ENCODE results near the gene GKN1.
A peak's percentile ranks its signal among the peaks of the same experiment; 100 is the strongest.

The GKN1 gene

DNA sequence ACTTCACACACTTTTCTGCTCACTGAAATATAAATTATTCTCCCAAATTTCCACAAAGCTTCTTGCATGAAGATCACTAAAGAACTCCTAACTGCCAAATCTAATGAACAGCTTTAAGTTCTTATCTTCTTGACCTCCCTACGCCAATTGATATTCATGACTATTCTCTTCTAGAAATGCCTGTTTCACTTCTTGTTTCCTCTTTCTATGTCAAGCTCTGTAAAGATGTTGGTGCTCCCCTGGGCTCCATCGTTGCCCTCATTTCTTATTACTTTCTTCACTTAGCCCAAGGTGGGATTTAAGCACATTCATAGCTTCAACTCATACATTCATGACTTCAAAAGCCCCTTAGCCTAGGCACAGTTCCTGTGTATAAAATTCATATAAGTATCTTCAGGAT is 29.3 kb downstream of the GKN1 start:
- no peak overlapping the region for H3K27ac ChIP-seq (ENCODE audit: low read depth, low read length, severe bottlenecking)
- H3K4me3 ChIP-seq (ENCODE audit: extremely low read depth, insufficient read depth, low read length, poor library complexity, severe bottlenecking), result no peak overlapping the region
- WGBS, 2 experiments (ENCODE audit: insufficient coverage in 2 of 2), result 88 to 93% methylated on average over 1 of the region's 2 CpGs
- H3K4me1 ChIP-seq (ENCODE audit: control insufficient read depth, insufficient read depth, low read length, poor library complexity, severe bottlenecking), result no peaks in the 10 kb centered on the region
- no peaks in the 10 kb centered on the region for H3K9me3 ChIP-seq (ENCODE audit: control insufficient read depth, low read length)
- H3K36me3 ChIP-seq (ENCODE audit: control insufficient read depth, insufficient read depth, low read length), result no peaks in the 10 kb centered on the region

DNA sequence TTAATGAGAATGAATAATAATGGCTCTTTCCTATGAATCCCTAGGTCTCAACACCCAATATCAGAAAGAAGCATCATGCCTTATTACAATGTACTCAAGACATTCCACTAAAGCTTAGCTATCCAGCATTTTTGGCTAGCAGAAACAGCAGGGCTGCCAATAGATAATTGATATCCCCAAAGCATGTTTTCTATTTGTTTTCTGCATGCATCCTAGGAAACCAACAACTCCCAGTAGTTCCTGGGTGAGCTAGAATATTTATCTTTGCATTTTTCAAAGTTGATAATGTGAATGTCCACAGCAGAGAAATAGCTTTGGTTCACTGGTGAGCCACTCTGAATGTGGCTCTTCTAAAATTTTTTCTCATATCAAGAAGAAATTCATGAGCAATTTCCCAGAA is 32.7 kb downstream of the GKN1 start:
- H3K4me3 ChIP-seq (ENCODE audit: extremely low read depth, insufficient read depth, low read length, poor library complexity, severe bottlenecking), result no peak overlapping the region

DNA sequence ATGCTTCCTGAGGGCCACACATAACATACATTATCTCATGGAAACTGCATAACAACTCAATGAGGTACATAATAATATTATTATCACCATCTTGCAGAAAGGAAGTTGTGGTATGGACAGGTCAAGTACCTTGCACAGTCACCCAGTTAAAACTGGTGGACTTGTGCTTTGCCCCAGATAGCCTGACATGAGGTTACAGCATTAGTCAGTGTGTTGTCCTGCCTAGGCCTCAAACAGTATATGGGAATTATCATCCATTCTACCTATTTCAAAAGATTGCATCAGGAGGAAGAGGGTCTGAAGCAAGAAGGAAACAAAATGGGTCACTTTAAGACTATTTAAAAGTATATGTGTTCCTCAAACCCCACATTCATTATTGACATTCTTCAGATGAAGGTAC is 33.2 kb downstream of the GKN1 start:
- peaks cover 22% of the 10 kb centered on the region for H3K4me1 ChIP-seq (ENCODE audit: control insufficient read depth, insufficient read depth, low read length, poor library complexity, severe bottlenecking)
- no peak overlapping the region for H3K4me3 ChIP-seq (ENCODE audit: extremely low read depth, insufficient read depth, low read length, poor library complexity, severe bottlenecking)
- no peaks in the 10 kb centered on the region for H3K36me3 ChIP-seq (ENCODE audit: control insufficient read depth, insufficient read depth, low read length)

More for the DNA sequence above, 32.7 kb downstream of the GKN1 start:
- H3K27ac ChIP-seq (ENCODE audit: low read depth, low read length, severe bottlenecking), result no peak overlapping the region
- H3K4me1 ChIP-seq (ENCODE audit: control insufficient read depth, insufficient read depth, low read length, poor library complexity, severe bottlenecking), result peaks cover 22% of the 10 kb centered on the region
- no peaks in the 10 kb centered on the region for H3K9me3 ChIP-seq (ENCODE audit: control insufficient read depth, low read length)
- H3K36me3 ChIP-seq (ENCODE audit: control insufficient read depth, insufficient read depth, low read length), result no peaks in the 10 kb centered on the region

DNA sequence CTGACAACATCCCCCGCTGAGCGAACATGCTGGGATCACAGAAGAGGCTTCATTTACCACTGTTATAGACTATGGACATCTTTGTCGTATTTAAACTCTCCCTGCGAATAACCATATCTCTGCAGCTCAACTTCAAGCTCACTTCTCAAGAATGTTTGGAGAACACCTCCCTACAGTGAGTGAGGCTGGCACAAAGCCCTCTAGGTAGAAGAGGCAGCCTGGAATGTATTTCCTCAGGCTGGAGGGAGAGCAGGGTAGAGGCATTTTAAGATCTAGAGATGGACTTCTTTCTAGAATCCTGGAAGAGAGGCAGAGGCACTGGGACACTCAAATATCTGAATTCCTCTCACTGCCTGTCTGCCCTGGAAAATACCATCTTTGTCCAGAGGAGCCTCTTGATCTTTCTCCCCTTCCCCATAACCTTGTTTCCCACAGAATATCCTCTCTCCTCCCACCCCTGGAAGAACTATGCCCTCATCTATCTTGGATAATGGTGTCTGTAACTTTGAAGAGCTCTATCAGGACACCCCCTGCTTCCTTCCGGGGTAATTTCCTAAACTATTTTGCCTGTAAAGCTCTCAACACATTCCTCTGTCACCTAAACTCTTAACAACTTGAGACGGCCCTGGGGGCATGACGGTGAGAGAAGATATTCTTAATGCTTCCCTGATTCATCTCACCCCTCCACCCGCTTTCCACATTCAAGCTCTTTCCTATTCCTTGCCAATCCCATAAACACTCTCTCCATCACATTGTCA is 36.2 kb downstream of the GKN1 start:
- WGBS, 2 experiments (ENCODE audit: insufficient coverage in 2 of 2), result 57 to 78% methylated on average over 5 to 7 of the region's 8 CpGs
- Histone ChIP-seq H3K4me3 (ENCODE audit: extremely low read depth, insufficient read depth, low read length, poor library complexity, severe bottlenecking) (no peak overlapping the region), H3K9me3 (ENCODE audit: control insufficient read depth, low read length) (no peaks in the 10 kb centered on the region), H3K4me1 (ENCODE audit: control insufficient read depth, insufficient read depth, low read length, poor library complexity, severe bottlenecking) (peaks cover 22% of the 10 kb centered on the region), H3K36me3 (ENCODE audit: control insufficient read depth, insufficient read depth, low read length) (no peaks in the 10 kb centered on the region), H3K27ac (ENCODE audit: low read depth, low read length, severe bottlenecking) (no peak overlapping the region)

More for the DNA sequence above, 33.2 kb downstream of the GKN1 start:
- no peak overlapping the region for H3K27ac ChIP-seq (ENCODE audit: low read depth, low read length, severe bottlenecking)
- H3K9me3 ChIP-seq (ENCODE audit: control insufficient read depth, low read length), result no peaks in the 10 kb centered on the region

DNA sequence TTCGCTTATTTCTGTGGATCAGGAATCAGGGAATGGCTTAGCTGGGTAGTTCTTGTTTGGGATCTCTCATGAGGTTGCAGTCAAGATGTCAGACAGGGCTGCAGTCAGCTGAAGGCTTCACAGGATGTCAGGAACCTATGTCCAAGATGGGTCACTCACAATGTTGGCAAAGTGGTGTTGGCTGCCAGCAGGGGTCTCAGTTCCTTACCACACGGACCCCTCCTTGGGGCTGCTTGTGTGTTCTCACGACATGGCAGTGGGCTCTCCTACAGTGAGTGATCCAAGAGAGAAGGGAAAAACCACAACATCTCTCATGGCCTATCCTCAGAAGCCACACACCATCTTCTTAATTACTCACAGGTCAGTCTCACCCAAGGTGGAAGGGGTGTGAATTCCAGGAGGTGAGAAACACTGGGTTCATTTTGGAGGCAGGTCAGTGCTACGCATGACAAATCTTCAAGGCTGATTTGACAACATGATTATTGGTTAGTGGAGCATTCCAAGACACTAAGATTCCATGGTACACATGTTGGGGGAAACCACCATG is 37.2 kb downstream of the GKN1 start:
- H3K27ac ChIP-seq (ENCODE audit: low read depth, low read length, severe bottlenecking), result no peak overlapping the region
- no peak overlapping the region for H3K4me3 ChIP-seq (ENCODE audit: extremely low read depth, insufficient read depth, low read length, poor library complexity, severe bottlenecking)
- H3K36me3 ChIP-seq (ENCODE audit: control insufficient read depth, insufficient read depth, low read length), result no peaks in the 10 kb centered on the region
- no peaks in the 10 kb centered on the region for H3K9me3 ChIP-seq (ENCODE audit: control insufficient read depth, low read length)
- H3K4me1 ChIP-seq (ENCODE audit: control insufficient read depth, insufficient read depth, low read length, poor library complexity, severe bottlenecking), result peaks cover 22% of the 10 kb centered on the region
- 70 to 88% methylated on average over 1 to 2 of the region's 4 CpGs for WGBS, 2 experiments (ENCODE audit: insufficient coverage in 2 of 2)

DNA sequence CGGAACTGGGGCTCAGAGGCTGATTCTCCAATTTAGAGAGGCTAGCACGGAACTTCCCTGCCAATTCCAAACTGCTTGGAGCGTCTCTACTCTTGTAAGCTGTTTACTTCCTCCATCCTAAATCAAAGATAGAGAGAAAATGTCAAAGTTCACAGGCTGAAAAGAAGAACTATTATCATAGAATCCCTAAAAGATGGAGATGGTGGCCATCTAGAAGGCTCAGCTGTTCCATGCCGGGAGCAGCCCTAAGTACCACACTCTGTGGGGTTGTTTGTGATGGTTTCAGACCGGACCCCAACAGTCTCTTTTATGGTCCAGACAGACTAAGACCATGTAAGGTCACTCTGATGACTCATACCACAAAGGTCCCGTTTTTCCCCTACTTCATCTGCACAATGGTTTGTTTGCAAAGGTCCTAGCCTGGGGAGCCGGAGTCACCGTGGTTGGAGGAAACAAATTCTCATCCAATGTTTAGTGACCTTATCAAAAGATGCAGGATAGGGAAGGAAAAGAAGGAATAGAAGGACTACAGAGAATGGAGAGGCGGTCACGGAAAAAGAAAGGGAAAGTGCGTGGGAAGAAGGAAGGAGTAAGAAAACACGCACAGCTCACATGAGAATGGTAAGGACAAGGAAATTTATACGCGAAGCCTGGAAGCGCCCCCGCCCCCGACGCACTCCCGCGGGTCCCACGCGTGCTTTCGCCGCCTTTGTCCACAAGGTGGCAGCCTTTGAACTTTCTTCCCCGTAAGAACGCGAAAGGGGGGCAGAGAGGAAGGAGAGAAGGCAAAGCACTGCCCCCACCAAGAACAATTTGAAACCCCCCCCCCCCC is 38.1 kb downstream of the GKN1 start:
- Histone ChIP-seq H3K27ac (ENCODE audit: low read depth, low read length, severe bottlenecking) (peak overlapping the region; percentile 76), H3K4me1 (ENCODE audit: control insufficient read depth, insufficient read depth, low read length, poor library complexity, severe bottlenecking) (peaks cover 25% of the 10 kb centered on the region), H3K4me3 (ENCODE audit: extremely low read depth, insufficient read depth, low read length, poor library complexity, severe bottlenecking) (peak overlapping the region; percentile 72), H3K9me3 (ENCODE audit: control insufficient read depth, low read length) (no peaks in the 10 kb centered on the region), H3K36me3 (ENCODE audit: control insufficient read depth, insufficient read depth, low read length) (peaks cover 2% of the 10 kb centered on the region)
- 41 to 53% methylated on average over 7 to 10 of the region's 27 CpGs for WGBS, 2 experiments (ENCODE audit: insufficient coverage in 2 of 2)

DNA sequence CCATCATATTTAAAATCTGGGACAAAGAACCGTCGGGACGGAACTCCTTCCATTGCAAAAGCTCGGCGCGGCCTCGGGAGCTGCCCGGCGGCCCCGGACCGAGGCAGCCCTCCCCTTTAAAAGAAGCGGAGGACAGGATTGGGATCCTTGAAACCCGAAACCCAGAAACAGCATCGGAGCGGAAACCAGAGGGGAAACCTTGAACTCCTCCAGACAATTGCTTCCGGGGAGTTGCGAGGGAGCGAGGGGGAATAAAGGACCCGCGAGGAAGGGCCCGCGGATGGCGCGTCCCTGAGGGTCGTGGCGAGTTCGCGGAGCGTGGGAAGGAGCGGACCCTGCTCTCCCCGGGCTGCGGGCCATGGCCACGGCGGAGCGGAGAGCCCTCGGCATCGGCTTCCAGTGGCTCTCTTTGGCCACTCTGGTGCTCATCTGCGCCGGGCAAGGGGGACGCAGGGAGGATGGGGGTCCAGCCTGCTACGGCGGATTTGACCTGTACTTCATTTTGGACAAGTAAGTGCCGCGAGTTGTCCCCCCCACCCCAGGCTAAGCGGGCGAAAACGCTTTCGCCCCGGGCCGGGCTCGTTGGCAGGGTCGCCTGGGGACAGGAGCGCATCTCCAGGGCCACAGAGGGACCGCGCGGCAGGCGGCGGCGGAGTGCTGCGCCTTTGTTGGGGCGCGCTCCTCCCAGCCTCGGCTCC is 38.9 kb downstream of the GKN1 start, which contains the start of gene ANTXR1:
Gene ANTXR1 (plus strand): TSS at position 38 of the 698 bp plus-strand sequence. CDS start 321 bp downstream, at position 359.
- H3K9me3 ChIP-seq (ENCODE audit: control insufficient read depth, low read length), result no peaks in the 10 kb centered on the region
- peaks cover 30% of the 10 kb centered on the region for H3K4me1 ChIP-seq (ENCODE audit: control insufficient read depth, insufficient read depth, low read length, poor library complexity, severe bottlenecking)
- peak within 1 kb of the TSS; percentile 76 for H3K27ac ChIP-seq (ENCODE audit: low read depth, low read length, severe bottlenecking)
- peak within 1 kb of the TSS; percentile 72 for H3K4me3 ChIP-seq (ENCODE audit: extremely low read depth, insufficient read depth, low read length, poor library complexity, severe bottlenecking)
- peaks cover 10% of the 10 kb centered on the region for H3K36me3 ChIP-seq (ENCODE audit: control insufficient read depth, insufficient read depth, low read length)
- WGBS, 2 experiments (ENCODE audit: insufficient coverage in 2 of 2), result 0% methylated on average over 45 to 55 of the region's 63 CpGs

DNA sequence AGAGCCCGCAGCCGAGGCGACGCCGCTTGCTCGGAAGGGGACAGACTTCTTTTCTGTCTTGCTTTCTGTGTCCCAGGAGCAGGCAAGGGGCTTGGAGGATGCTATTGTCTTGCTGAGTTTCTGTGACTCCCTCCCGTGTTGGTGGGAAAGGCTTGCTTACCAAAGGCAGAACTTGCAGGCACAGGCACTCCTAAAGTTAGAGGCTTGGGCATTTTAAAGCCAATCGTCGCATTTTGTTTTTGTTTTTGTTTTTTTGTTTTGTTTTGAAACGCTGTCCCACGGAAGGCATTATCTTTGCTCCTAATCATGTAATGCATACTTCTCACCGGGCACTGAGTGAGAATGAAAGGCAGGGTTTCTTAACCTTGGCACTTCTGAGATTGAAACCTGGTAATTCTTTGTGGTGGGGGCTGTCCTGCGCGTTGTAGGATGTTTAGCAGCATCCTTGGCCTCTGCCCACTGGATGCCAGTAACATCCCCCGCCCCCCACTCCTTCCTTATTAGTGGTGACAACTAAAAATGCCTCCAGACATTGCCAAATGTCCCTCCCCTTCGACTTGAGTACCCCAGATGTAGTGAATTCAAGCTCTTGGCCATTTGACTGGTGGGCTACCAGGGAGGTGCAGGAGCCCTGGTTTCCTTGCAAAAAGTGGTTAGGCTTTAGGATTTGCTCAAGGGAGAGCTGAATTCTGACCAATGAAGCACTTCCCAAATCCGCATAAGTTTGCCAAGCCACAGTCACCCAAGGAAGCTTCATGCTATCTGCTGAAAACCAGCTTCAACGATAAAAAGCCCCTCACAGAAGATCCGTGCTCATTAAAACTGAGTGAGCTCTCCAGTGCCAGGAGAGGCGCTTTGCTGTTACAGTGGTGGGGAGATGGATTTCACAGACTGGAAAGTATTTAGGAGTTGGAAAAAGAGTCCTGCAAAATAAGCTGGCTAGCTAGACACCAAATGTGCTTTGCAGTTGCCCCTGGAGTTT is 39.7 kb downstream of the GKN1 start:
- H3K27ac ChIP-seq (ENCODE audit: low read depth, low read length, severe bottlenecking), result peak overlapping the region; percentile 76
- peak overlapping the region; percentile 72 for H3K4me3 ChIP-seq (ENCODE audit: extremely low read depth, insufficient read depth, low read length, poor library complexity, severe bottlenecking)
- H3K4me1 ChIP-seq (ENCODE audit: control insufficient read depth, insufficient read depth, low read length, poor library complexity, severe bottlenecking), result peaks cover 30% of the 10 kb centered on the region
- WGBS, 2 experiments (ENCODE audit: insufficient coverage in 2 of 2), result 0% methylated on average over 10 to 11 of the region's 20 CpGs
- no peaks in the 10 kb centered on the region for H3K9me3 ChIP-seq (ENCODE audit: control insufficient read depth, low read length)
- H3K36me3 ChIP-seq (ENCODE audit: control insufficient read depth, insufficient read depth, low read length), result peaks cover 12% of the 10 kb centered on the region

DNA sequence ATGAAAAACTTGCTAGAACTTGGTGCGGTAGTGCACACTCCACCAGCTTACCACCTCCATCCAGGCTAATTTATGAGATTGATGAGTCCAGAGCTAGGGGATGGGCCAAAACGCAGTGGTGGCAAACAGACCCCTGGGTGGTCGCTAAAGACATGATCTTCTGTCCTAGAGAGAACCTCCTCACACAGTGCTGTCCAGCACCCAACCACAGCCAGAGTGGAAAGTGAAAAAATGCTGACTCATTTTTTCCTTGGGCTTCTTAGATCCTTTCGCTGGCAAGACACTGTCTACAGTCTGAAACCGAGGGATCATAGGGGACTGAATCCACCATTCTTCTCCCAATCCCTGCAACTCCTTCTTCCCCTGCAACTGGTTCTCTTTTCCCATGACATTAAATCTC is 42.6 kb downstream of the GKN1 start:
- Histone ChIP-seq H3K36me3 (ENCODE audit: control insufficient read depth, insufficient read depth, low read length) (peaks cover 22% of the 10 kb centered on the region), H3K4me3 (ENCODE audit: extremely low read depth, insufficient read depth, low read length, poor library complexity, severe bottlenecking) (peak overlapping the region; percentile 12), H3K27ac (ENCODE audit: low read depth, low read length, severe bottlenecking) (no peak overlapping the region), H3K9me3 (ENCODE audit: control insufficient read depth, low read length) (no peaks in the 10 kb centered on the region), H3K4me1 (ENCODE audit: control insufficient read depth, insufficient read depth, low read length, poor library complexity, severe bottlenecking) (peaks cover 8% of the 10 kb centered on the region)
- WGBS, 2 experiments (ENCODE audit: insufficient coverage in 2 of 2), result 92 to 100% methylated on average over 3 of the region's 5 CpGs

Data from mesodermal cell (in vitro differentiated cells).